IMR-90 (cell line): ENCODE data around the gene ONECUT2. TPM values are rescaled to one million over a fixed set of nuclear protein-coding genes. Genes with fewer than 3 reads are reported as not detected.

Source experiments
- ATAC-seq: fragments of 200-7000 bp; cut with Tn5 transposase; 2 replicates; pipeline ENCODE4 v1.9.1; 2020; ENCODE audit warnings: low read depth, mild to moderate bottlenecking, moderate library complexity
- BruUV-seq: library from RNA; stranded (reverse); fragments of 400-500 nt; replicated peaks from 2 replicates; lab custom pipeline; 2021; lab: Mats Ljungman, UMichigan
- CTCF ChIA-PET: fragments of 300-600 bp; formaldehyde crosslinking; extraction: SDS; loops from one replicate; lab custom pipeline; 2021; ENCODE audit warnings: antibody characterized with exemption; lab: Yijun Ruan, JAX
- POLR2A ChIA-PET: fragments of 300-600 bp; sonication (Branson Sonifier 250); formaldehyde crosslinking; loops from one replicate; lab custom pipeline; 2022; ENCODE audit warnings: antibody characterized with exemption; ENCODE audit not compliant: unreplicated experiment; lab: Charles Lee
- DNase-seq: peaks from one replicate; pipeline ENCODE4 v3.0.0; 2013
- H2AFZ ChIP-seq: replicated peaks from 2 replicates; pipeline ENCODE3; 2013; ENCODE audit warnings: low read length, mild to moderate bottlenecking; ENCODE audit not compliant: poor library complexity
- H2AK5ac ChIP-seq: 2 replicates; pipeline ENCODE4 v1.6.1; 2013; ENCODE audit warnings: low read depth, low read length, inconsistent platforms
- H2AK9ac ChIP-seq: replicated peaks from 2 replicates; pipeline ENCODE3; 2013; ENCODE audit warnings: mild to moderate bottlenecking, low read depth, low read length, moderate library complexity; ENCODE audit not compliant: poor library complexity
- H2BK120ac ChIP-seq: 2 replicates; pipeline ENCODE4 v1.6.1; 2013; ENCODE audit warnings: low read depth, low read length, inconsistent platforms
- H2BK15ac ChIP-seq: 3 replicates; pipeline ENCODE4 v1.6.1; 2013; ENCODE audit warnings: low read depth, low read length, inconsistent platforms
- H2BK20ac ChIP-seq: 2 replicates; pipeline ENCODE4 v1.6.1; 2013; ENCODE audit warnings: low read depth, mild to moderate bottlenecking, inconsistent platforms, low read length, moderate library complexity
- H2BK5ac ChIP-seq: 2 replicates; pipeline ENCODE4 v1.6.1; 2013; ENCODE audit warnings: mild to moderate bottlenecking, low read depth, low read length, inconsistent platforms; ENCODE audit not compliant: poor library complexity, severe bottlenecking
- H3K14ac ChIP-seq: replicated peaks from 2 replicates; pipeline ENCODE4 v1.6.1; 2013; ENCODE audit warnings: low read depth, low read length, inconsistent platforms
- H3K18ac ChIP-seq: 2 replicates; pipeline ENCODE4 v1.6.1; 2013; ENCODE audit warnings: low read depth, low read length, control low read depth
- H3K23ac ChIP-seq: 2 replicates; pipeline ENCODE4 v1.6.1; 2013; ENCODE audit warnings: low read depth, low read length, inconsistent platforms
- H3K27ac ChIP-seq: 2 replicates; pipeline ENCODE4 v1.5.1; 2013; ENCODE audit warnings: mild to moderate bottlenecking, control low read depth, low read length; ENCODE audit not compliant: insufficient read depth
- H3K27me3 ChIP-seq: 2 replicates; pipeline ENCODE4 v1.6.1; 2013; ENCODE audit warnings: low read length; ENCODE audit not compliant: control insufficient read depth, insufficient read depth
- H3K36me3 ChIP-seq: 2 replicates; pipeline ENCODE4 v1.6.1; 2013; ENCODE audit warnings: low read length, mixed read lengths; ENCODE audit not compliant: control insufficient read depth, insufficient read depth
- H3K4ac ChIP-seq: 2 replicates; pipeline ENCODE4 v1.6.1; 2013; ENCODE audit warnings: low read depth, low read length, inconsistent platforms
- H3K4me1 ChIP-seq: 2 replicates; pipeline ENCODE4 v1.6.1; 2013; ENCODE audit warnings: low read length, mixed read lengths; ENCODE audit not compliant: control insufficient read depth, insufficient read depth
- H3K4me2 ChIP-seq: 2 replicates; pipeline ENCODE4 v1.6.1; 2013; ENCODE audit warnings: low read depth, mild to moderate bottlenecking, control low read depth, low read length, moderate library complexity
- H3K4me3 ChIP-seq: 2 replicates; pipeline ENCODE4 v1.5.1; 2013; ENCODE audit warnings: low read depth, mild to moderate bottlenecking, control low read depth, low read length, moderate library complexity; ENCODE audit not compliant: insufficient read depth
- H3K56ac ChIP-seq: 2 replicates; pipeline ENCODE4 v1.6.1; 2013; ENCODE audit warnings: low read length, inconsistent platforms; ENCODE audit not compliant: insufficient read depth; ENCODE audit errors: extremely low read depth
- H3K79me1 ChIP-seq, 2 experiments: 2 replicates each; pipeline ENCODE4 v1.6.1; 2013; ENCODE audit warnings: low read length in 2 of 2, inconsistent platforms in 1 of 2, low read depth in 1 of 2
- H3K9ac ChIP-seq: 2 replicates; pipeline ENCODE4 v1.6.1; 2013; ENCODE audit warnings: low read depth, low read length, control low read depth
- H3K9me1 ChIP-seq: 2 replicates; pipeline ENCODE4 v1.6.1; 2013; ENCODE audit warnings: low read length, inconsistent platforms; ENCODE audit not compliant: insufficient read depth
- H3K9me3 ChIP-seq: 2 replicates; pipeline ENCODE4 v1.6.1; 2013; ENCODE audit warnings: low read length; ENCODE audit not compliant: control insufficient read depth, insufficient read depth
- H4K20me1 ChIP-seq: 2 replicates; pipeline ENCODE4 v1.6.1; 2013; ENCODE audit warnings: low read length, inconsistent platforms; ENCODE audit not compliant: insufficient read depth
- H4K5ac ChIP-seq: 2 replicates; pipeline ENCODE4 v1.6.1; 2013; ENCODE audit warnings: mild to moderate bottlenecking, low read depth, low read length, control low read depth
- H4K8ac ChIP-seq, 2 experiments: 2 replicates each; pipeline ENCODE4 v1.6.1; 2013; ENCODE audit warnings: low read depth in 2 of 2, low read length in 2 of 2, control low read depth in 1 of 2, inconsistent platforms in 1 of 2
- H4K91ac ChIP-seq: 2 replicates; pipeline ENCODE4 v1.6.1; 2013; ENCODE audit warnings: low read depth, low read length, inconsistent platforms; ENCODE audit not compliant: insufficient read depth
- BHLHE40 ChIP-seq: fragments of 150-350 bp; IDR thresholded peaks from 2 replicates; pipeline ENCODE4 v1.6.1; 2016; ENCODE audit warnings: mild to moderate bottlenecking, low read depth, low read length
- CEBPB ChIP-seq: IDR thresholded peaks from 2 replicates; pipeline ENCODE4 v1.6.1; 2012; ENCODE audit warnings: low read depth, low read length, improper control_type of control experiment
- CHD1 ChIP-seq: IDR thresholded peaks from 2 replicates; pipeline ENCODE4 v1.6.1; 2012; ENCODE audit warnings: low read depth, low read length, improper control_type of control experiment
- CTCF ChIP-seq: conservative IDR thresholded peaks from 2 replicates; pipeline ENCODE4 v1.5.1; 2012; ENCODE audit warnings: mild to moderate bottlenecking, low read depth, low read length, improper control_type of control experiment
- ELK1 ChIP-seq: fragments of 150-350 bp; IDR thresholded peaks from 2 replicates; pipeline ENCODE4 v1.6.1; 2016; ENCODE audit warnings: low read depth, mild to moderate bottlenecking, low read length, moderate library complexity, borderline replicate concordance
- FOS ChIP-seq: fragments of 150-350 bp; IDR thresholded peaks from 2 replicates; pipeline ENCODE4 v1.6.1; 2016; ENCODE audit warnings: low read depth, low read length
- MAFK ChIP-seq: IDR thresholded peaks from 2 replicates; pipeline ENCODE4 v1.6.1; 2012; ENCODE audit warnings: low read depth, low read length, improper control_type of control experiment
- MAZ ChIP-seq: IDR thresholded peaks from 2 replicates; pipeline ENCODE4 v1.6.1; 2012; ENCODE audit warnings: low read depth, mild to moderate bottlenecking, low read length, improper control_type of control experiment, moderate library complexity, borderline replicate concordance
- MXI1 ChIP-seq: IDR thresholded peaks from 2 replicates; pipeline ENCODE4 v1.6.1; 2012; ENCODE audit warnings: low read depth, mild to moderate bottlenecking, low read length, moderate library complexity, borderline replicate concordance
- NFE2L2 ChIP-seq: fragments of 150-350 bp; IDR thresholded peaks from 2 replicates; pipeline ENCODE4 v1.6.1; 2016; ENCODE audit warnings: low read depth, mild to moderate bottlenecking, low read length
- POLR2A ChIP-seq: IDR thresholded peaks from 2 replicates; pipeline ENCODE4 v1.6.1; 2012; ENCODE audit warnings: mild to moderate bottlenecking, low read depth, low read length
- RAD21 ChIP-seq: IDR thresholded peaks from 2 replicates; pipeline ENCODE4 v1.6.1; 2012; ENCODE audit warnings: low read length, improper control_type of control experiment
- RCOR1 ChIP-seq: IDR thresholded peaks from 2 replicates; pipeline ENCODE4 v1.6.1; 2012; ENCODE audit warnings: mild to moderate bottlenecking, low read length, improper control_type of control experiment; ENCODE audit not compliant: insufficient replicate concordance
- RFX5 ChIP-seq: IDR thresholded peaks from 2 replicates; pipeline ENCODE4 v1.8.0; 2012; ENCODE audit warnings: low read depth, mild to moderate bottlenecking, low read length, moderate library complexity
- SMC3 ChIP-seq: fragments of 150-350 bp; IDR thresholded peaks from 2 replicates; pipeline ENCODE4 v1.6.1; 2016; ENCODE audit warnings: low read depth, mild to moderate bottlenecking, antibody characterized with exemption, low read length, moderate library complexity
- WGBS, 2 experiments: methylation state at CpG; one replicate each; pipeline versions ENCODE4 v1.1.5 to v1.1.7; 2013; ENCODE audit warnings: missing lambda C conversion rate in 2 of 2; ENCODE audit not compliant: insufficient read length in 1 of 2; ENCODE audit errors: extremely low coverage in 2 of 2; 5-methylcytosine and 5-hydroxymethylcytosine counted together
- dilution Hi-C: fragments of 300-500 bp; cut with HindIII; formaldehyde crosslinking; loops from one replicate; pipeline ENCODE4 v1.14.3; 2018; ENCODE audit warnings: low sequenced_read_pairs; ENCODE audit not compliant: unreplicated experiment
- in situ Hi-C: fragments of 300-500 bp; cut with MboI; formaldehyde crosslinking; loops from 3 replicates; pipeline ENCODE4 v1.14.3; 2019; ENCODE audit warnings: low sequenced_read_pairs, inconsistent platforms, mixed read lengths
- intact Hi-C: fragments of 100-400 bp; cut with micrococcal nuclease; formaldehyde crosslinking; loops from 2 replicates; pipeline ENCODE4 v1.10.0; 2022
- polyA plus RNA-seq, 3 experiments: library from polyadenylated mRNA; depleted of rRNA; stranded (reverse); fragments of >200 nt; gene quantifications; 2 replicates each; pipeline ENCODE4 v1.2.3, GENCODE V29; 2012; ENCODE audit warnings: low replicate concordance in 1 of 3
- total RNA-seq: library from RNA; depleted of rRNA; stranded (reverse); fragments of >200 nt; gene quantifications from 2 replicates; pipeline ENCODE4 v1.2.3, GENCODE V29; 2012

The ONECUT2 gene
- total and polyA plus RNA-seq, 2 of the 4 experiments (the other 2 are of a cell fraction): under 0.01 to 0.02 TPM

- Histone ChIP-seq H3K56ac (no peak overlapping the region), H3K23ac (no peak overlapping the region), H2BK15ac (no peak overlapping the region), H2BK5ac (no peak overlapping the region), H2AFZ (peak overlapping the region; percentile 17), H3K36me3 (no peaks in the 10 kb centered on the region), H4K91ac (no peak overlapping the region), H3K9me3 (no peaks in the 10 kb centered on the region; the same call in 1 of the 2 replicates), H2AK5ac (no peak overlapping the region), H3K9ac (no peak overlapping the region), H4K20me1 (no peaks in the 10 kb centered on the region; the same call in 1 of the 2 replicates), H4K8ac (no peak overlapping the region), H3K27me3 (peaks cover 81% of the 10 kb centered on the region), H3K18ac (no peak overlapping the region), H2BK20ac (no peak overlapping the region), H4K5ac (no peak overlapping the region), H2BK120ac (no peak overlapping the region), H3K79me1 (no peaks in the 10 kb centered on the region), H3K27ac (no peak overlapping the region), H3K4me3 (no peak overlapping the region), H3K9me1 (no peaks in the 10 kb centered on the region), H3K4me2 (no peak overlapping the region), H3K4me1 (no peaks in the 10 kb centered on the region), H2AK9ac (no peak overlapping the region), H3K4ac (no peak overlapping the region), H3K14ac (no peak overlapping the region)
- ChIA-PET POLR2A (no interaction called here), CTCF (no interaction called here)
- BruUV-seq: no TSS peak
- ATAC-seq (no peak), DNase-seq (no peak)
- dilution Hi-C loops: no loop called here
- in situ Hi-C loops: loop anchor here (10.0 kb wide), 1 partner anchor 696 kb away; no protein-coding TSS in a partner anchor
- intact Hi-C loops: no loop called here
- 3% methylated on average over 20 of the region's 60 CpGs; no CpG with 5 or more reads in 1 of the 2 experiments for WGBS, 2 experiments
- TF ChIP-seq CEBPB (no peak), RAD21 (no peak), MAZ (no peak), ELK1 (no peak), MAFK (no peak), BHLHE40 (no peak), POLR2A (no peak), SMC3 (no peak), RFX5 (no peak), NFE2L2 (no peak), FOS (no peak), MXI1 (no peak), RCOR1 (no peak), CTCF (no peak), CHD1 (no peak)
Observed at GRCh38 chr18:57440331-57441070, 5.3 kb downstream of the ONECUT2 start.
